ENCODE data around the gene ZFR2.
A peak's percentile ranks its signal among the peaks of the same experiment; 100 is the strongest.
"Not testable (repeated sequence)": the region's sequence is repeated elsewhere in the genome, so short reads cannot be mapped to it uniquely, and the experiment has no call there.

ZFR2 gene

GRCh38 chr19:3868770-3869456, at the start of gene ZFR2:
ZFR2 (minus strand) TSS chr19:3869038; CDS start chr19:3869017, 21 bp downstream.
- DNase-seq = no peak

GRCh38 chr19:3916033-3916432, 47.2 kb upstream of the ZFR2 start:
- DNase-seq = no peak

- no peak for DNase-seq
Measured at GRCh38 chr19:3914199-3914598, 45.4 kb upstream of the ZFR2 start.

- no peak for DNase-seq
Measured at GRCh38 chr19:3910105-3910504, 41.3 kb upstream of the ZFR2 start.

GRCh38 chr19:3908266-3909054, 39.6 kb upstream of the ZFR2 start:
- DNase-seq = no peak

GRCh38 chr19:3907626-3908265, 38.9 kb upstream of the ZFR2 start:
- DNase-seq = no peak

GRCh38 chr19:3904233-3904632, 35.4 kb upstream of the ZFR2 start:
- no peak for DNase-seq

GRCh38 chr19:3902317-3902973, 33.6 kb upstream of the ZFR2 start:
- no peak for DNase-seq

- DNase-seq = no peak
Measured at GRCh38 chr19:3899531-3900294, 30.9 kb upstream of the ZFR2 start.

GRCh38 chr19:3898426-3898825, 29.6 kb upstream of the ZFR2 start:
- no peak for DNase-seq

GRCh38 chr19:3897936-3898335, 29.1 kb upstream of the ZFR2 start:
- DNase-seq = no peak

GRCh38 chr19:3895788-3896187, 26.9 kb upstream of the ZFR2 start:
- no peak for DNase-seq

- DNase-seq = not testable (repeated sequence)
Measured at GRCh38 chr19:3894959-3895358, 26.1 kb upstream of the ZFR2 start.

GRCh38 chr19:3893509-3894179, 24.8 kb upstream of the ZFR2 start:
- no peak for DNase-seq

- DNase-seq = no peak
Measured at GRCh38 chr19:3890591-3890990, 21.8 kb upstream of the ZFR2 start.

GRCh38 chr19:3882041-3882384, 13.2 kb upstream of the ZFR2 start:
- DNase-seq = no peak

GRCh38 chr19:3881272-3882040, 12.6 kb upstream of the ZFR2 start:
- no peak for DNase-seq

GRCh38 chr19:3880471-3881271, 11.8 kb upstream of the ZFR2 start, which contains the start of gene ATCAY:
ATCAY (plus strand) TSS chr19:3880685; CDS start chr19:3885768, 5,083 bp downstream.
- DNase-seq = peak; percentile 9

- no peak for DNase-seq
Measured at GRCh38 chr19:3879656-3880055, 10.8 kb upstream of the ZFR2 start.

GRCh38 chr19:3874695-3875094, 5.9 kb upstream of the ZFR2 start:
- DNase-seq = not testable (repeated sequence)
